Heart left ventricle (tissue), 13 donors: Measurements from ENCODE around the gene SYCE1.

Experiments
- POLR2A ChIP-seq, 2 donors: fragments of 450-650 bp; IDR thresholded peaks; one replicate each; pipeline ENCODE4 v1.6.1; 2017; ENCODE audit warnings: antibody characterized with exemption in 2 of 2, mild to moderate bottlenecking in 2 of 2, moderate library complexity in 2 of 2
- TF ChIP-seq, protein P1 (sequence below), 12 donors: fragments of 200-600 bp; sonication (generic) in 4 of 12; IDR thresholded peaks; one replicate each; pipeline versions ENCODE4 v1.5.0 to v1.8.0; 2018 to 2022; ENCODE audit warnings: antibody characterized with exemption in 12 of 12, mild to moderate bottlenecking in 5 of 12
- donor health status: ischemic (EF 13 %, LVEDD 7.1; RV severe dilation, severe dysfunction).
- donor health status: DM: no; HTN: yes; CAD: no.
- donor health status: DM: no; HTN: no; CAD: no.
- donor health status: ischemic (EF 25% LVEDD 6.9; RV normal size, moderate dysfunction).
- donor health status: ischemic (EF 25% LVEDD 5.7; RV mildly dilated, moderate dysfunction).
- donor health status: ischemic (EF 35%, LVEDD 5.7; RV mildly dilated, moderate dysfunction).
- donor health status: nonischemic (EF 11% LVEDD 7.7; RV severe dilation, severe dysfunction).
- donor health status: DM: yes; HTN: yes; CAD: no.
- donor health status: PGD.
- donor health status: ischemic (EF 29% LVEDD 5.4; RV normal size, mild dysfunction).
- donor health status: nonischemic (EF 23%, LVEDD 6.1; RV moderate dilation, normal function).

DNA sequence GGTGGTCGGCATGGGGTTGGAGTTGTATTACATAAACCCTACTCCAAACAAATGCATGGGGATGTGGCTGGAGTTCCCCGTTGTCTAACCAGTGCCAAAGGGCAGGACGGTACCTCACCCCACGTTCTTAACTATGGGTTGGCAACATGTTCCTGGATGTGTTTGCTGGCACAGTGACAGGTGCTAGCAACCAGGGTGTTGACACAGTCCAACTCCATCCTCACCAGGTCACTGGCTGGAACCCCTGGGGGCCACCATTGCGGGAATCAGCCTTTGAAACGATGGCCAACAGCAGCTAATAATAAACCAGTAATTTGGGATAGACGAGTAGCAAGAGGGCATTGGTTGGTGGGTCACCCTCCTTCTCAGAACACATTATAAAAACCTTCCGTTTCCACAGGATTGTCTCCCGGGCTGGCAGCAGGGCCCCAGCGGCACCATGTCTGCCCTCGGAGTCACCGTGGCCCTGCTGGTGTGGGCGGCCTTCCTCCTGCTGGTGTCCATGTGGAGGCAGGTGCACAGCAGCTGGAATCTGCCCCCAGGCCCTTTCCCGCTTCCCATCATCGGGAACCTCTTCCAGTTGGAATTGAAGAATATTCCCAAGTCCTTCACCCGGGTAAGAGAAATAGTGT lies 38.3 kb downstream of the SYCE1 start, which contains the start of gene CYP2E1:
- TF ChIP-seq, protein P1, sequence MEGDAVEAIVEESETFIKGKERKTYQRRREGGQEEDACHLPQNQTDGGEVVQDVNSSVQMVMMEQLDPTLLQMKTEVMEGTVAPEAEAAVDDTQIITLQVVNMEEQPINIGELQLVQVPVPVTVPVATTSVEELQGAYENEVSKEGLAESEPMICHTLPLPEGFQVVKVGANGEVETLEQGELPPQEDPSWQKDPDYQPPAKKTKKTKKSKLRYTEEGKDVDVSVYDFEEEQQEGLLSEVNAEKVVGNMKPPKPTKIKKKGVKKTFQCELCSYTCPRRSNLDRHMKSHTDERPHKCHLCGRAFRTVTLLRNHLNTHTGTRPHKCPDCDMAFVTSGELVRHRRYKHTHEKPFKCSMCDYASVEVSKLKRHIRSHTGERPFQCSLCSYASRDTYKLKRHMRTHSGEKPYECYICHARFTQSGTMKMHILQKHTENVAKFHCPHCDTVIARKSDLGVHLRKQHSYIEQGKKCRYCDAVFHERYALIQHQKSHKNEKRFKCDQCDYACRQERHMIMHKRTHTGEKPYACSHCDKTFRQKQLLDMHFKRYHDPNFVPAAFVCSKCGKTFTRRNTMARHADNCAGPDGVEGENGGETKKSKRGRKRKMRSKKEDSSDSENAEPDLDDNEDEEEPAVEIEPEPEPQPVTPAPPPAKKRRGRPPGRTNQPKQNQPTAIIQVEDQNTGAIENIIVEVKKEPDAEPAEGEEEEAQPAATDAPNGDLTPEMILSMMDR (IDR thresholded peaks at IDR 0.05), result no peak
- TF ChIP-seq POLR2A (IDR thresholded peaks at IDR 0.05), result no peak
